Measurements from ENCODE around the gene CLHC1. TPM values are rescaled to one million over a fixed set of nuclear protein-coding genes. Genes with fewer than 3 reads are reported as not detected.

CLHC1 gene
- polyA plus RNA-seq, 1 of the 3 experiments (the other 2 are of a cell fraction), result 3.8 TPM

DNA sequence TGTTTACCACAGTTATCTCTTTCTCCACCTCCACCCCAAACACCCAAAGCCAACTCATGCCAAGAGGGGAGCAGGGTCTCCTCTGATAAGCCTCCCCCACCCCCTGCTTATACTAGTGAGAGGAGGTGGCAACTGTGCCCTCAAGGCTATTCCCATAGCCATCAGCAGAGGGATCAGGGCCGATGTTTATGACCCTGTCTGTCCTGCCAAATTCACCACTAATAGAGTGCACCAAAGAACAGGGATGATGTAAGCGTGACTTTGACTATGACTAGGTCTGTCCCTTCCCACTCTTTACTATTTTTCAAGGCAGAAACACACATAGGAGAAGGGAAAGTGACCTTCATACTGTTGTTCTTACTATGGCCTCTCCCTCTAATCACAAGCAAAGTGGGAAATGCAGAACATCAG is 74.6 kb downstream of the CLHC1 start:
- Histone ChIP-seq H3K9ac (no peak overlapping the region), H3K9me3 (no peaks in the 10 kb centered on the region), H3K27ac (ENCODE audit: low read depth in 2 of 2, low read length in 1 of 2) (peak overlapping the region; percentile 90 to 96), H2AFZ (ENCODE audit: low read depth) (no peak overlapping the region), H3K4me3 (ENCODE audit: low read depth in 2 of 2, low read length in 1 of 2) (no peak overlapping the region; a peak in 1 of 4 replicates), H3K79me2 (ENCODE audit: insufficient read depth) (no peaks in the 10 kb centered on the region), H3F3A (replicated peaks; ENCODE audit: insufficient read depth) (peaks cover 42% of the 10 kb centered on the region), H3K9me2 (no peaks in the 10 kb centered on the region), H4K20me1 (ENCODE audit: insufficient read depth) (no peaks in the 10 kb centered on the region), H3K4me2 (peak overlapping the region; percentile 76; the same call in 1 of the 2 replicates), H3K4me1 (ENCODE audit: control insufficient read depth in 1 of 2, insufficient read depth in 2 of 2, low read depth in 1 of 2, low read length in 1 of 2) (peaks cover 29 to 44% of the 10 kb centered on the region in 2 experiments), H3K27me3 (ENCODE audit: insufficient read depth) (no peaks in the 10 kb centered on the region), H3K36me3 (replicated peaks in 1 of 2; ENCODE audit: control insufficient read depth in 1 of 2, insufficient read depth in 2 of 2, low read length in 1 of 2) (no peaks in the 10 kb centered on the region)
- peak; percentile 37 for DNase-seq
- ChIA-PET POLR2A (no interaction called here), CTCF (interaction anchor here (0.7 to 3.7 kb wide), 3 partner anchors 8 to 109 kb away, joined by 3 to 13 read pairs (median 12); no protein-coding TSS in a partner anchor)
- WGBS (ENCODE audit: low lambda C conversion rate), result 50% methylated on average over 2 of the region's 2 CpGs
- TF ChIP-seq TCF12 (IDR thresholded peaks at IDR 0.05), result peak; percentile 5; the same call in 1 of the 2 replicates
- TF ChIP-seq, protein P1, sequence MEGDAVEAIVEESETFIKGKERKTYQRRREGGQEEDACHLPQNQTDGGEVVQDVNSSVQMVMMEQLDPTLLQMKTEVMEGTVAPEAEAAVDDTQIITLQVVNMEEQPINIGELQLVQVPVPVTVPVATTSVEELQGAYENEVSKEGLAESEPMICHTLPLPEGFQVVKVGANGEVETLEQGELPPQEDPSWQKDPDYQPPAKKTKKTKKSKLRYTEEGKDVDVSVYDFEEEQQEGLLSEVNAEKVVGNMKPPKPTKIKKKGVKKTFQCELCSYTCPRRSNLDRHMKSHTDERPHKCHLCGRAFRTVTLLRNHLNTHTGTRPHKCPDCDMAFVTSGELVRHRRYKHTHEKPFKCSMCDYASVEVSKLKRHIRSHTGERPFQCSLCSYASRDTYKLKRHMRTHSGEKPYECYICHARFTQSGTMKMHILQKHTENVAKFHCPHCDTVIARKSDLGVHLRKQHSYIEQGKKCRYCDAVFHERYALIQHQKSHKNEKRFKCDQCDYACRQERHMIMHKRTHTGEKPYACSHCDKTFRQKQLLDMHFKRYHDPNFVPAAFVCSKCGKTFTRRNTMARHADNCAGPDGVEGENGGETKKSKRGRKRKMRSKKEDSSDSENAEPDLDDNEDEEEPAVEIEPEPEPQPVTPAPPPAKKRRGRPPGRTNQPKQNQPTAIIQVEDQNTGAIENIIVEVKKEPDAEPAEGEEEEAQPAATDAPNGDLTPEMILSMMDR (IDR thresholded peaks at IDR 0.05), result peak; percentile 22; the same call in 1 of the 2 replicates
- no peak for TF ChIP-seq MEF2A (IDR thresholded peaks at IDR 0.05; ENCODE audit: borderline replicate concordance, low read depth)

DNA sequence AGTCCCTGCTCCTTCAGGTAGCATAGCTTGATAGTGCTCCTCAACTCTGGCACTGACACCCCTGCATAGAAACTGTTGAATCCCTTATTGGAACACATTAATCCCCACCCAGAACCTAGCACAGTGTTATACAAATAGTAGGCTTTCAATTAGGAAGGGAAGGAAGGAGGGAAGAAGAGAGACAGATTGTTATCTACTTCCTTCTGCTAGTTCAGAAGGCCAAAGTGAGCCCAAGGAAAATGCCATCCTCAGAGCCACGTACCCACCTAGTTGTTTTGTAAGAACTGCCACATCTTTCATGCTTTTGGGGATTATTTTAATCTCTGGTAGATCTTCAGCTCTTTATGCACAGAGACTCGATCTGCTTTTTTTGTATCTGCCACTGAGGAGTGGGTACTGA is 75.1 kb downstream of the CLHC1 start:
- Histone ChIP-seq H3K4me3 (ENCODE audit: low read depth in 2 of 2, low read length in 1 of 2) (0 out of 4 replicates have a peak overlapping the region, but pooled peaks of 1 of the 2 experiments have one; percentile 27), H4K20me1 (ENCODE audit: insufficient read depth) (no peaks in the 10 kb centered on the region), H3K4me2 (peak overlapping the region; percentile 76), H2AFZ (ENCODE audit: low read depth) (no peak overlapping the region), H3K4me1 (ENCODE audit: control insufficient read depth in 1 of 2, insufficient read depth in 2 of 2, low read depth in 1 of 2, low read length in 1 of 2) (peaks cover 29 to 42% of the 10 kb centered on the region in 2 experiments), H3K36me3 (replicated peaks in 1 of 2; ENCODE audit: control insufficient read depth in 1 of 2, insufficient read depth in 2 of 2, low read length in 1 of 2) (no peaks in the 10 kb centered on the region), H3K27ac (ENCODE audit: low read depth in 2 of 2, low read length in 1 of 2) (peak overlapping the region; percentile 90 to 96), H3K27me3 (ENCODE audit: insufficient read depth) (no peaks in the 10 kb centered on the region), H3F3A (replicated peaks; ENCODE audit: insufficient read depth) (peaks cover 42% of the 10 kb centered on the region), H3K9ac (peak overlapping the region; percentile 58), H3K9me2 (no peaks in the 10 kb centered on the region), H3K9me3 (no peaks in the 10 kb centered on the region), H3K79me2 (ENCODE audit: insufficient read depth) (no peaks in the 10 kb centered on the region)
- no peak for DNase-seq
- CTCF ChIA-PET, result interaction anchor here (0.7 to 3.7 kb wide), 3 partner anchors 9 to 108 kb away, joined by 3 to 13 read pairs (median 12); no protein-coding TSS in a partner anchor
- TF ChIP-seq NRF1 (IDR thresholded peaks at IDR 0.05; ENCODE audit: low read depth, low read length) (no peak), TEAD4 (IDR thresholded peaks at IDR 0.05; ENCODE audit: borderline replicate concordance, insufficient read depth) (no peak), FOSL2 (IDR thresholded peaks at IDR 0.05; ENCODE audit: borderline replicate concordance, low read depth) (no peak), FOXM1 (IDR thresholded peaks at IDR 0.05; ENCODE audit: low read depth) (no peak), ELF1 (IDR thresholded peaks at IDR 0.05) (no peak), POLR2AphosphoS5 (IDR thresholded peaks at IDR 0.05; ENCODE audit: low read depth, low read length) (no peak), MEF2A (IDR thresholded peaks at IDR 0.05; ENCODE audit: borderline replicate concordance, low read depth) (no peak), FOXJ3 (CRISPR knock-in tag; IDR thresholded peaks at IDR 0.05) (no peak)
- TF ChIP-seq, protein P2, sequence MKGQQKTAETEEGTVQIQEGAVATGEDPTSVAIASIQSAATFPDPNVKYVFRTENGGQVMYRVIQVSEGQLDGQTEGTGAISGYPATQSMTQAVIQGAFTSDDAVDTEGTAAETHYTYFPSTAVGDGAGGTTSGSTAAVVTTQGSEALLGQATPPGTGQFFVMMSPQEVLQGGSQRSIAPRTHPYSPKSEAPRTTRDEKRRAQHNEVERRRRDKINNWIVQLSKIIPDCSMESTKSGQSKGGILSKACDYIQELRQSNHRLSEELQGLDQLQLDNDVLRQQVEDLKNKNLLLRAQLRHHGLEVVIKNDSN (IDR thresholded peaks at IDR 0.05; ENCODE audit: borderline replicate concordance, low read depth), result no peak
- TF ChIP-seq, protein P1 (IDR thresholded peaks at IDR 0.05), result no peak
- TF ChIP-seq, protein P3, sequence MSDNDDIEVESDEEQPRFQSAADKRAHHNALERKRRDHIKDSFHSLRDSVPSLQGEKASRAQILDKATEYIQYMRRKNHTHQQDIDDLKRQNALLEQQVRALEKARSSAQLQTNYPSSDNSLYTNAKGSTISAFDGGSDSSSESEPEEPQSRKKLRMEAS (IDR thresholded peaks at IDR 0.05; ENCODE audit: low read depth), result no peak
- TF ChIP-seq, protein P4, sequence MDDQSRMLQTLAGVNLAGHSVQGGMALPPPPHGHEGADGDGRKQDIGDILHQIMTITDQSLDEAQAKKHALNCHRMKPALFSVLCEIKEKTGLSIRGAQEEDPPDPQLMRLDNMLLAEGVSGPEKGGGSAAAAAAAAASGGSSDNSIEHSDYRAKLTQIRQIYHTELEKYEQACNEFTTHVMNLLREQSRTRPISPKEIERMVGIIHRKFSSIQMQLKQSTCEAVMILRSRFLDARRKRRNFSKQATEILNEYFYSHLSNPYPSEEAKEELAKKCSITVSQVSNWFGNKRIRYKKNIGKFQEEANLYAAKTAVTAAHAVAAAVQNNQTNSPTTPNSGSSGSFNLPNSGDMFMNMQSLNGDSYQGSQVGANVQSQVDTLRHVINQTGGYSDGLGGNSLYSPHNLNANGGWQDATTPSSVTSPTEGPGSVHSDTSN (IDR thresholded peaks at IDR 0.05), result no peak
- TF ChIP-seq, protein P5, sequence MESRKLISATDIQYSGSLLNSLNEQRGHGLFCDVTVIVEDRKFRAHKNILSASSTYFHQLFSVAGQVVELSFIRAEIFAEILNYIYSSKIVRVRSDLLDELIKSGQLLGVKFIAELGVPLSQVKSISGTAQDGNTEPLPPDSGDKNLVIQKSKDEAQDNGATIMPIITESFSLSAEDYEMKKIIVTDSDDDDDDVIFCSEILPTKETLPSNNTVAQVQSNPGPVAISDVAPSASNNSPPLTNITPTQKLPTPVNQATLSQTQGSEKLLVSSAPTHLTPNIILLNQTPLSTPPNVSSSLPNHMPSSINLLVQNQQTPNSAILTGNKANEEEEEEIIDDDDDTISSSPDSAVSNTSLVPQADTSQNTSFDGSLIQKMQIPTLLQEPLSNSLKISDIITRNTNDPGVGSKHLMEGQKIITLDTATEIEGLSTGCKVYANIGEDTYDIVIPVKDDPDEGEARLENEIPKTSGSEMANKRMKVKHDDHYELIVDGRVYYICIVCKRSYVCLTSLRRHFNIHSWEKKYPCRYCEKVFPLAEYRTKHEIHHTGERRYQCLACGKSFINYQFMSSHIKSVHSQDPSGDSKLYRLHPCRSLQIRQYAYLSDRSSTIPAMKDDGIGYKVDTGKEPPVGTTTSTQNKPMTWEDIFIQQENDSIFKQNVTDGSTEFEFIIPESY (IDR thresholded peaks at IDR 0.05; ENCODE audit: borderline replicate concordance, low read depth), result no peak
- POLR2A ChIA-PET, result no interaction called here
- 100% methylated on average over 2 of the region's 2 CpGs for WGBS (ENCODE audit: low lambda C conversion rate)

All from SK-N-SH (cell line).